Stimulated activated CD8-positive, alpha-beta memory T cell treated with anti-CD3 and anti-CD28 coated beads, Interleukin-12 subunit alpha, Interleukin-12 subunit beta, amount 100 ng/mL, for 4 hours (primary cell): ENCODE measurements around the gene PADI4.

Experiments
- DNase-seq: peaks from one replicate; pipeline ENCODE4 v3.0.0-alpha.2; 2020; ENCODE audit warnings: low read depth

Gene PADI4

DNA sequence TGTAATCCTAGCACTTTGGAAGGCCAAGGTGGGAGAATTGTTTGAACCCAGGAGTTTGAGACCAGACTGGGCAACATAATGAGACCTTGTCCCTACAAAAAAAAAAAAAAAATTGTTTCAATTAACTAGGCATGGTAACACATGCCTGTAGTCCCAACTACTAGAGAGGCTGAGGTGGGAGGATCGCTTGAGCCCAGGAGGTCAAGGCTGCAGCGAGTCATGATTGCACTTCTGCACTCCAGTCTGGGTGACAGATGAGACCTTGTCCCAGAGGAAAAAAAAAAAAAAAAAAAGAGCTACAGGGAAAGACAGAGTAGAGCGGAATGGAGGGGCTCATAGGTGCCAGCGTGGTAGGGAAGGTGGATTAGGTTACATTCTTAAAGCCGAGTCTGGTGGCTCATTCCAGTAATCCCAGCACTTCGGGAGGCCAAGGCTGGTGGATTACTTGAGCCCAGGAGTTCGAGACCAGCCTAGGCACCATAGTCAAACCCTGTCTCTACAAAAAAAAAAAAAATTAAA lies 43.0 kb downstream of the PADI4 start:
- DNase-seq: no peak

DNA sequence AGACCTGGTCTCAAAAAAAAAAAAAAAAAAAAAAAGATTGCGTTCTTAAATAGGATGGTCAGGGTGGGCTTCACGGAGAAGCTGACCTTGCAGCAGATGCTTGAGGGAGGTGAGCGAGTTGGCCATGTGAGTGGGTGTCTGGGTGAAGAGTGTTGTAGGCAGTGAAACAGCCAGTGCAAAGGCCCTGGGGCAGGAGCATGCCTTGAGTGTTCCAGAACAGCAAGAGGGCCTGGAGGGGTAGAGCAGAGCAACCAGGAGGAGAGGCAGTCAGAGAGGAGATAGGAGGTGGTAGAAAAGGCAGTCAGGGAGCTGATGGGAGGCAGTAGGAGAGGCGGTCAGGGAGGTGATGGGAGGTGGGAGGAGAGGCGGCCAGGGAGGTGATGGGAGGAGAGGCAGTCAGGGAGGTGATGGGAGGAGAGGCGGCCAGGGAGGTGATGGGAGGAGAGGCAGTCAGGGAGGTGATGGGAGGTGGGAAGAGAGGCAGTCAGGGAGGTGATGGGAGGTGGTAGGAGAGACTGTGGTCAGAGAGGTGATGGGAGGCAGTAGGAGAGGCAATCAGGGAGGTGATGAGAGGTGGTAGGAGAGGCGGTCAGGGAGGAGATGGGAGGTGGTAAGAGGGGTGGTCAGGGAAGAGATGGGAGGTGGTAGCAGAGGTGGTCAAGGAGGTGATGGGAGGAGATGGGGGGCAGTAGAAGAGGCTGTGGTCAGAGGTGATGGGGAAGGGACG lies 43.8 kb downstream of the PADI4 start:
- DNase-seq: no peak

DNA sequence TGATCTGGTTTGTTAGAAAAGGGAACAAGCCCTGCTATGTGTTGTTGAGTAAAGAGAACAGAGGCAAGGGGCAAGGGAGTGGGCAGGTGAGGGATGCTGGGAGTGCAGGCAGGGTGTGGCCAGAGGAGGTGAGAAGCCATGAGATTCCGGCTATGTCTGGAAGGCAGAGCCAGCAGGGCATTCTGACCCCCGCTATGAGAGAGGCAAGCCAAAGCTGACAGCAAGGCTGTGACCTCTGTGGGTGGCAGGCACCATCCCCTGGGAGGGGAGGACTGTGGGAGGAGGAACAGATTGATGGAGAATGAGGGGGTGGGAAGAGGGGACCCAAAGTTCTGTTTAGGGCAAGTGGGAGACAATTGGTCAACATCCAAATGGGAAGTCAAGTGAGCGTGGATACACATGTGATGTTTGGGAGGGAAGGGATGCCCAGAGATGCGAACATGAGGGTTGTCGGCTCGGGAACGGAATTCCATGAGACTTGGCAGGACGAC lies 44.5 kb downstream of the PADI4 start:
- no peak for DNase-seq

DNA sequence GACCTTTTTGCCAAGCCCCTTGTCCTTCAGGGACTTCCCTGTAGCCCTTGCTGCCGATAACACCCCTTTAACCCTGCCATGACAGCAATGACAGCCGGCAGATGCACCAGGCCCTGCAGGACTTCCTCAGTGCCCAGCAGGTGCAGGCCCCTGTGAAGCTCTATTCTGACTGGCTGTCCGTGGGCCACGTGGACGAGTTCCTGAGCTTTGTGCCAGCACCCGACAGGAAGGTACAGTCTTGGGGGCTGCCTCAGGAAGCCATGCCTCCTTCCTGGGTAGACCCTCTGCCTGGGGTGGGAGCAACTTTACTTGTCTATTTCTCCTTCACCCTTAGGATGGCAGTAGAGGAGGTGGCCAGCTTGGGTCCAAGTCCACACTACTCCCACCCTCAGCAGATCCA lies 47.9 kb downstream of the PADI4 start:
- no peak for DNase-seq

DNA sequence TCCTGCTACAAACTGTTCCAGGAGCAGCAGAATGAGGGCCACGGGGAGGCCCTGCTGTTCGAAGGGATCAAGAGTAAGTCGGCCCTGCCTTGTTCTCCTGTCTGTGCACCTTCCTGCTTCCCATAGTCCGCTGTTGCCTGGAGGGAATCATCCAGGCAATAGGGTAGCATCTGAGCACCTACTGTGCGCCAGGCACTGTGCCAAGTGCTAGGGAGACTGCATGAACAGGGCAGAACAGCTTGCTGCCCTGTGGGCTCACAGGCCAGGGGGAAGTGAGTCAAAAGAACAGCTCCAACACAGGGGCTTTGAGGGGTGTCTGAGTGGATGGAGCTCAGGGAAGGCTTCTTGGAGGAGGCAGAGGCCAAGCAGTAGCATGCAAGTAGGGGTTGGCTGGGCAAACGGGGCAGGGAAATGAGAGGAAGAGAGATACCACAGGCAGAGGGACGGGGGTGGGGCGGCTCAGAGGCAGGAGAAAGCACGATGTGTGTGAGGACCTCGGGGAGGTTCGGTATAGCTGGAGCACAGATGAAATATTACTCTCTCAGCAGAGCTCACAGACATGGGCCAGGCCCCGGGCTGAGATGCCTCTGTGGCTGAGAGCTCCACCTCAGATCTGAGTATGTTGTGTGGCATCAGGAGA lies 48.5 kb downstream of the PADI4 start:
- no peak for DNase-seq

DNA sequence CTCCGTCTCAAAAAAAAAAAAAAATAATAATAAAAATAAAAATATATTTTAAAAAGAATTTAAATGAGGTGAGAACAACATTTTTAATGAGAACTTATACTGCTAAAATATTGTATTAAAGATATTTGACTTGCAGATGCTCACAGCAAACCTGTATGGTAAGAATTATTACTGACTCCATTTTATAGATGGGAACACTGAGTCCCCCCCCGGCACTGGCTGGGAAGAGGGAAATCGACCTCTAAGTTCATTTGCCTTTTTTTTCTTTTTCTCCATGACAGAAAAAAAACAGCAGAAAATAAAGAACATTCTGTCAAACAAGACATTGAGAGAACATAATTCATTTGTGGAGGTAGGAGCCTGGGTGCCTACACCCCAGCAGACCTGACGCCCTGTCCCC lies 50.6 kb downstream of the PADI4 start:
- no peak for DNase-seq

DNA sequence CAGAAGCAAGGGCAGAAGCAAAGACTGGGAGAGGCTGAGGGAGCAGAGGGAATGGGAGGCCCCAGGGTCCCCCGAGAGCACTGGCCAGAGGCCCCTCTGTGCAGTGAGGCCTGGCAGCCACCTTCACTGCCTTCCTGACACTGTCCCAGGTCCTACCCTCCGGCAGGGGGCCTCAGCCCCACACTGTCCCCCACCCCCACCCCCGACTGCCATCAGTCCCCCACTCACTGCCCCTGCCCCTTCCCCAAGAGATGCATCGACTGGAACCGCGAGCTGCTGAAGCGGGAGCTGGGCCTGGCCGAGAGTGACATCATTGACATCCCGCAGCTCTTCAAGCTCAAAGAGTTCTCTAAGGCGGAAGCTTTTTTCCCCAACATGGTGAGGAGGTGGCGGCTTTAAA lies 51.0 kb downstream of the PADI4 start:
- DNase-seq: no peak

DNA sequence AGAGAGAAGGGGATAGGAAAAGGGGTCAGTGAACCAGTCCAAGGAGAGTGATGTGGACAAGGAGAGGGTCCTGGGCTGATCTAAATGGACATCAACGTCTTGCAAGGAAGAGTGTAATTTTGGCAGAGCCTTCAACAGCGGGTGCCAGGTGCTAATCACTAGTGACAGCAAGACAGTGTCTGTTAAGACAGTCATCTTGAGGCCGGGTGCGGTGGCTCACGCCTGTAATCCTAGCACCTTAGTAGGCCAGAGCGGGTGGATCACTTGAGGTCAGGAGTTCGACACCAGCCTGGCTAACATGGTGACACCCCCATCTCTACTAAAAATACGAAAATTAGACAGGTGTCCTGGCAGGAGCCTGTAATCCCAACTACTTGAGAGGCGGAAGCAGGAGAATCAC lies 51.8 kb downstream of the PADI4 start:
- DNase-seq: no peak

DNA sequence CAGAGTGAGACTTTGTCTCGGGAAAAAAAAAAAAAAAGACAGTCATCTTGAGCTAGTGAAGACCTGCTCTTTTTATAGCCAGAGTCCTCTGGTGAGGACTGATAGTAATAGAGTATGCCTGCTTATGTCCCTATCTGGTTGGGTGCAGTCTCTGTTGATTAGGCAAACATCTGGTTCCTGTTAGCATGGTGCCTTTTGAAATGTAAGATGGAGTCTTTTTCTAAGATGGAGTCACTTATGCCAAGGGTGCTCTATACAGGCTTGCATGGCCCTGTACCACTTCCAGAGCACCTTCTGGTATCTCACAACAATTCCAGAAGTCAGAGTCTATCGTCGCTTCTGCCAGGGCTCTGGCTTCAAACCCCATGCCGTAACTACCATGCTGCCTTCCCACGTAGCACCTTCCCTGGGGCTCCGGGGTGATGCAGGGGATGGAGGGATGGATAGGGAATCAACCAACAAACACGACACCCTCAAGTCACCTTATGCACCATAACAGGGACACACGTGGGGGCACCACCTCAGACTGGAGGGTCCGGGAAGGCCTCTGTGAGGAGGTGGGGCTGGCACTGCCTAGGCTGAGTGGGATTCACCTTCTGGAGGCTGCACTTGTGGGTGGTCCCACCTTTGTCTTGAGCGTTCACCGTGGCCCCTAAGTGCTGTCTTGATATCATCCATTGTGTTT lies 52.4 kb downstream of the PADI4 start:
- DNase-seq: no peak

DNA sequence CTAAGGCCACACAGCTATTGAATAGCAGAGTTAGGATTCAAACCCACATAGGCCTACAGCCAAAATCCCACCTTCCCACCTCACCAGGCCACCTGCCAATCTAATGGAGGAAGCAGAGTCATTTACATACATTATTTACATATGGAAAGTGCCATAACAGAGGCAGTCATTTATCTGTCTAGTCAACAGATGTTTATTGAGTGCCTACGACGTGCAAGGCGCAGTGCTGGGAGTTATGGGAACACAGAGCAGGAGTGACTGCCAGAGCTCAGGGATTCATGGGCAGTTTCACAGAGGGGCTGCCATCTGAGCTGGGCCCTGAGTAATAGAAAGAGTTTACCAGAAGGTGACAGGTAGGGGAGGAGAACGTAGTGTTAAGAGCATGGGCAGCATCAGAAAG lies 53.7 kb downstream of the PADI4 start:
- DNase-seq: no peak

DNA sequence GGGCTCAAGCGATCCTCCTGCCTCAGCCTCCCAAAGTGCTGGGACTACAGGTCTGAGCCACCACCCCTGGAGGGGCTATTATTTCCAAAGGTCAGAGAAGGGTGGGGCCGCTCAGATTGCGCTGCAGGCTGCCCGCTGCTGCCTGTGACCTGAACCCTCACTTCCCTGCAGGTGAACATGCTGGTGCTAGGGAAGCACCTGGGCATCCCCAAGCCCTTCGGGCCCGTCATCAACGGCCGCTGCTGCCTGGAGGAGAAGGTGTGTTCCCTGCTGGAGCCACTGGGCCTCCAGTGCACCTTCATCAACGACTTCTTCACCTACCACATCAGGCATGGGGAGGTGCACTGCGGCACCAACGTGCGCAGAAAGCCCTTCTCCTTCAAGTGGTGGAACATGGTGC lies 55.4 kb downstream of the PADI4 start:
- DNase-seq: no peak

DNA sequence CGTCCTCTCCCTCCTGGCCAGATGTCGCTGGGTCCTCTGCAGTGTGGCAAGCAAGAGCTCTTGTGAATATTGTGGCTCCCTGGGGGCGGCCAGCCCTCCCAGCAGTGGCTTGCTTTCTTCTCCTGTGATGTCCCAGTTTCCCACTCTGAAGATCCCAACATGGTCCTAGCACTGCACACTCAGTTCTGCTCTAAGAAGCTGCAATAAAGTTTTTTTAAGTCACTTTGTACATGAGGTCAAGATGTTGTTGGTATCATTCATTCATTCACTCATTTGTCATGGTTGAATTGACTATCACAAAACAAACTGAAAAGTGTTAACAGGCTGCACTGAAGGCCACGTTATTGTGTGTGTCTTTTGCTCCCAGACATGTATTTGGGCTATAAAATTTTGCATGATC lies 55.8 kb downstream of the PADI4 start:
- DNase-seq: no peak

DNA sequence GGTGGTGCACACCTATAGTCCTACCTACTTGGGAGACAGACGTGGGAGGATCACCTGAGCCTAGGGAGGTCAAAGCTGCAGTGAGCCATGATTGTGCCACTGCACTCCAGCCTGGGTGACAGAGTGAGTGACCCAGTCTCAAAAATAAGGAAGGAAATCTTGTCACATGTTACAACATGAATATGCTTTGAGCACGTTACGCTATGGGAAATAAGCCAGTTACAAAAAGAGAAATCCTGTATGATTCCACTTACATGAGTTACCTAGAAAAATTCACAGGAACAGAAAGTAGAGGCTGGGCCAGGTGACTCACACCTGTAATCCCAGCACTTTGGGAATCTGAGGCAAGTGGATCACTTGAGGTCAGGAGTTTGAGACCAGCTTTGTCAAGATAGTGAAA lies 57.3 kb downstream of the PADI4 start:
- DNase-seq: no peak

DNA sequence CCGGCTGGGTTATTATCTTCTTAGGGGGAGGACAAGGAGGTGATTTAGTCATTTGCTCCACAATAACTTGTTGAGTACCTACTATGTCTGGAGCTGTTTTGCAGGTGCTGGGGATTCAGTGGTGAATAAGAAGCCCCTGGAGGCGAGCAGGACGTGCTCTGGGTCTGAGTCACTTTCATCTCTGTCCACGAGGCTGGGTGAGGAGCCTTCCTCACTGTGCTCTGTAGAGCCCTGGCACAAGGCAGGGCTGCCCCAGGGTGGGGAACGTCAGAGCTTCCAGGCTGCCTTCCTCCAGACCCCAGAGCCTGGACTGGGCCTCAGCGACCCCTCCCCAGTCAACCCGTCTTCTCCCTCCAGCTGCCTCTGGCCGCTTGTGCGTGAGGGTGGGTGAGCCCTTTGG lies 61.5 kb downstream of the PADI4 start:
- DNase-seq: no peak

DNA sequence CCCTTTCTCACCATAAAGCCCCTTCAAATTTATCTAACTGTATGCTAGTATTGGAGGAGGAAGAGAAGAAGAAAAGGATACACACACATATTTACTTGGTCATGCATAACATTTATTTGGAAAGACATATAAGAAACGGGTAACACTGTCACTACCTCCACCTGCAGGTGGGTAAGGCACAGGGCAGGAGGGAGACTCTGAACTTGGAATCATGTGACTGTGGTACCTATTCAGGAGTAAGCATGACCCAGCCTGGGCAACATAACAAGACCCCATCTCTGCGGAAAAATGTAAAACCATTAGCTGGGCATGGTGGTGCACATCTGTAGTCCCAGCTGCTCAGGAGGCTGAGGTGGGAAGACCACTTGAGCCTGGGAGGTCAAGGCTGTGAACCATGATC lies 62.6 kb downstream of the PADI4 start:
- DNase-seq: no peak

DNA sequence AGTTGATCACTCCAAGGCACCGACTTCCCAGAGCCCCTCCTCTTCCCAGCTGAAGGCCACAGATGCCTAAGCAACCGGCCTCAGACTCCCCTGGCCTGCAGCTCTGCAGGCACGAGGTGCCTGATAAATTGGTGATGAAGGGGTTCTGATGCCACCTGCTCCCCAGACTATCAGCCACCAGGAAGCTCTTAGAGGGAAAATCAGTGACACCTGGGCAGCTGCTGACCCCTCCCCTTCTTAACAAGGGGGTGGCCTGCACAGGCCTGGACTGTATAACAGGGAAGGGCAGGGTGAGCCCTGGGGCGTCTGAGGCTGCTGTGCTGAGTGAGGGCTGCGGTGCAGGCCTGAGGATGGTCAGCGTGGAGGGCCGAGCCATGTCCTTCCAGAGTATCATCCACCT lies 63.9 kb downstream of the PADI4 start, which contains the start of gene PADI6:
Gene PADI6 (plus strand): TSS at position 301 of the 400 bp plus-strand sequence. CDS start 50 bp downstream, at position 351.
- no peak for DNase-seq

DNA sequence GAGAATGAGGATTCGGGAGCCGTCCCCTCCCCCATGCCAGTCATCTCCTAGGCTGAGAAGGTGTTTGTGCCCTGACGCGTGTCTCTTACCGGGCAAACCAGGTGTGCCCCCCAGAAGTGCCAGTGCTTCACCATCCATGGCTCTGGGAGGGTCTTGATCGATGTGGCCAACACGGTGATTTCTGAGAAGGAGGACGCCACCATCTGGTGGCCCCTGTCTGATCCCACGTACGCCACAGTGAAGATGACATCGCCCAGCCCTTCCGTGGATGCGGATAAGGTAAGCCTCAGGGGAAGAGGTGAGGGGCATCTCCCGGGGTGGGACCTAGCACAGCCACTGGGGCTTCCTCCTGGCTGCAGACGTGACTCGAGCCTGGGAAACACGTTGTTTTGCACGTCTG lies 65.0 kb downstream of the PADI4 start:
- DNase-seq: no peak

DNA sequence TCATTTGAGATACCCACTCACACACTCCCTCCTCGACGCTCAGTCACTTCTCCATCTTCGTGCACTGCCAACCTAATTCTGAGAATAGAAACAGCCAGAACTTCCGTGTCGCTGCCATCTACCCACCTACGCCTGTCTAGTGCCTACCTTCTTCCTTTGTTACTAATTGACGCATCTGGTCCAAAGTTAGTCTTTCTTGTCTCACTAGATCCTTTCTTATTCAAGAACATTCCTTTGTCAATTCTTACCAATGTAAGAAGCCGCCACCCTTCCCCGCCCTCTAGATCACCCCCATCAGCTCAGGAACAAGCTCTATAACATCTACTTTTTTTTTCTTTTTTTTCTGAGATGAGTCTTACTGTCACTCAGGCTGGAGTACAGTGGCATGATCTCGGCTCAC lies 67.7 kb downstream of the PADI4 start:
- DNase-seq: no peak

DNA sequence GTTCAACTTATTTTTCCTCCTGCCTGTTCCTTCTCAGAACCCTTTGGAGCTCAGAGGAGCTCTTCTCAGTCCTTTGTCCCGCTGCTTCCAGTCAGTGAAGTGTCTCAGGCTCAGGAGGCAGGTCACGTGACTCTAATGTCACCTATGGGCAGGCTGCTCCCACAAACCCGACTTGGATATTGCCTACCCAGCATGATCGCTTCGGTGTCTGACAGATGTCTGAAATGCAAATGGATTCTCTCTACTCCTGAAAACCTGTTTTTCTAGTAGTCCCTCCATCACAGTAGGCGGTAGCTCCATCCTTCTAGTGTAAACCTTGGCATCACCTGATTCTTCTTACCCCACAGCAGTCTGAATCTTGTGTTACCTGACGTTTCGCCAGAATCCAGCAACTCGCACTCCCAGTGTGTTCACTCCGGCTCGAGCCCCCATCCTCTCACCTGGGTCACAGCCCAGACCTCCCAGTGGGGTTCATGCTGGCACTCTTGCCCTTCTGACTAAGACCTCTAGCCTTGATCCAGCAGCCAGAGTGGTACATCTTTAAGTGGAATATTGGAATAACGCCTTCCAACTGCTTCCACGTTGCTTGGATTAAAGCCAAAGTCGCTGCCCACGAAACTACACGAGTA lies 69.4 kb downstream of the PADI4 start:
- DNase-seq: no peak

DNA sequence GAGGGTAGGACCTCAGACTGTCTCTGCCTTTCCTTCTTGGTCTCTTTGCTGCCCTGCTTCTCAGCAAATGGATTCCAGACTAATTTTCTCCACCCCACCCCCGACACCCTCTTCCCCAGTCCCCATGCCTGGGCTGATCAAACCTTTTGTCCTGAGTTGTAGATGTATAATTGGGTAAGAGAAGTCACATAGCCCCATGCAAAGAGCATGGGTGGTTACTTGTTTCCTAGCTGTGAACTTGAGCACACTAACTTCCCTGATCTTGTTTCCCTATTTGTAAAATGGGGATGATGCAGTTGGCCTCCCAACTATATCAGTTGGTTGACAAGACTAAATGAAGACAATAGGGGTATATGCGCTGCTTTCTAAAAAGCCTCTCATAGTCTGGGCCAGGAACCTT lies 73.2 kb downstream of the PADI4 start:
- no peak for DNase-seq

DNA sequence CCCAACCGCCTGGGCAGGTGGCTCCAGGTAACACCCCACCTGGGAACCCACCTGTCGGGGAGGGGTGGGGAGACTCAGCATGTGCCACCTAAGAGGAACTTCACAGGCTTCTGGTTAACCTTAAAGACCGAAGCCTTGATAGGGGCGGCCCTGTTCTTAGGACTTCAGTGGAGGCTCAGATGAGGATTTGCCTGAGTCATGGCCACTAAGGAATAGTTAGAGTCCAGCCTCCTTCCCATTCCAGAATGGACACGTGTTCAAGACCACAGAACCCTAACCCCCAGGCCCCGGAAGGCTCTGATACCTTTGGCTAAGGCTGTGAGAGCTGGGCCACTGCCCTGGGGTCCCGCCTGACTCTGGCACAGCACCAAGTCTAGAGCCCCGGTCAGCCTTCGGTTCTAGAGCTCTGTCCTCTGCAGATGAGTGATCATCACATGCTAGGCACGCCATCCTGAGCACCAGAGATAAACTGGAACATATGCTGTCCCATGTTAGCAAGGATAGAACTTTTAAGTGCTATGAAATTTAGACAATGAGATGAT lies 84.3 kb downstream of the PADI4 start:
- DNase-seq: no peak

DNA sequence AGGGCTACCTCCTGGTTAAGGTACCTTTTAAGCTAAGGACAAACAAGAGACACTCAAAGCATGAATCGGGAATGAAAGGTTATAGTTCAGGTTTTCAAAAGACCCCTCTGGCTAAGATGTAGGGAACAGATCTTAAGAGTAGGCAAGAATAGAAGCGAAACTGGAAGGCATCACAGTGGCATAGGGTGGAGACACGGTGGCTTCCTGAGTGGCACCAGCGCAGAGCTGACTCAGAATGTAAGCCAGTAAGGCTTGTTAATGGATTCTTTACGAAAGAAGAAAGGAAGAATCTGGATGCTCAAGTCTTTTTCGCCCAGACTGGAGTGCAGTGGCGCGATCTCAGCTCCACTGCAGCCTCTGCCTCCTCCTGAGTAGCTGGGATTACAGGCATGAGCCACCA lies 85.2 kb downstream of the PADI4 start:
- DNase-seq: no peak
